Liver (tissue), 3 donors: ENCODE data around the gene OR8B12.
"Not testable (repeated sequence)": the region's sequence is repeated elsewhere in the genome, so short reads cannot be mapped to it uniquely, and the experiment has no call there.

Source experiments
- EGR1 ChIP-seq, 2 donors: IDR thresholded peaks; 2 replicates each; pipeline ENCODE4 v1.6.1; 2016 to 2018; ENCODE audit warnings: antibody characterized with exemption in 2 of 2, low read depth in 2 of 2
- FOXA1 ChIP-seq: IDR thresholded peaks from 2 replicates; pipeline ENCODE4 v1.6.1; 2016; ENCODE audit warnings: antibody characterized with exemption
- YY1 ChIP-seq: IDR thresholded peaks from 2 replicates; pipeline ENCODE4 v1.6.1; 2016; ENCODE audit warnings: antibody characterized with exemption, mild to moderate bottlenecking
- TF ChIP-seq, protein P1 (sequence below): fragments of 150-350 bp; IDR thresholded peaks from 2 replicates; pipeline ENCODE4 v1.5.1; 2017; ENCODE audit warnings: improper control_type of control experiment, low read depth, low read length; ENCODE audit not compliant: missing input control
- TF ChIP-seq, protein P2 (sequence below): IDR thresholded peaks from 2 replicates; pipeline ENCODE4 v1.6.1; 2016; ENCODE audit warnings: antibody characterized with exemption, mild to moderate bottlenecking
- TF ChIP-seq, protein P3 (sequence below): IDR thresholded peaks from 2 replicates; pipeline ENCODE4 v1.6.1; 2016; ENCODE audit warnings: antibody characterized with exemption
- donor health status: healthy.
- donor health status: healthy.

DNA sequence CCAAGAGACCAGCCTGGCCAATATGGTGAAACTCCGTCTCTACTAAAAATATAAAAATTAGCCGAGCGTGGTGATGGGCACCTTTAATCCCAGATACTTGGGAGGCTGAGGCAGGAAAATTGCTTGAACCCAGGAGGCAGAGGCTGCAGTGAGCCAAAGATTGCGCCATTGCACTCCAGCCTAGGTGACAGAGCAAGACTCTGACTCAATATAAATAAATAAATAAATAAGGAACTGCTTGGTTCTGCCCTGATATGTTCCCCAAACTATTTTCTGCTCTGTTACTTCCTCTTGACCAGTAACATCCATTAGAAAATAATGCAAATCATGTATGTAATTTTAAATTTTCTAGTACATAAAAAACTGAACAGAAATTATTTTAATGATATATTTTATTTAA is 28.8 kb downstream of the OR8B12 start:
- TF ChIP-seq, protein P1, sequence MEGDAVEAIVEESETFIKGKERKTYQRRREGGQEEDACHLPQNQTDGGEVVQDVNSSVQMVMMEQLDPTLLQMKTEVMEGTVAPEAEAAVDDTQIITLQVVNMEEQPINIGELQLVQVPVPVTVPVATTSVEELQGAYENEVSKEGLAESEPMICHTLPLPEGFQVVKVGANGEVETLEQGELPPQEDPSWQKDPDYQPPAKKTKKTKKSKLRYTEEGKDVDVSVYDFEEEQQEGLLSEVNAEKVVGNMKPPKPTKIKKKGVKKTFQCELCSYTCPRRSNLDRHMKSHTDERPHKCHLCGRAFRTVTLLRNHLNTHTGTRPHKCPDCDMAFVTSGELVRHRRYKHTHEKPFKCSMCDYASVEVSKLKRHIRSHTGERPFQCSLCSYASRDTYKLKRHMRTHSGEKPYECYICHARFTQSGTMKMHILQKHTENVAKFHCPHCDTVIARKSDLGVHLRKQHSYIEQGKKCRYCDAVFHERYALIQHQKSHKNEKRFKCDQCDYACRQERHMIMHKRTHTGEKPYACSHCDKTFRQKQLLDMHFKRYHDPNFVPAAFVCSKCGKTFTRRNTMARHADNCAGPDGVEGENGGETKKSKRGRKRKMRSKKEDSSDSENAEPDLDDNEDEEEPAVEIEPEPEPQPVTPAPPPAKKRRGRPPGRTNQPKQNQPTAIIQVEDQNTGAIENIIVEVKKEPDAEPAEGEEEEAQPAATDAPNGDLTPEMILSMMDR = not testable (repeated sequence)
- TF ChIP-seq, protein P2, sequence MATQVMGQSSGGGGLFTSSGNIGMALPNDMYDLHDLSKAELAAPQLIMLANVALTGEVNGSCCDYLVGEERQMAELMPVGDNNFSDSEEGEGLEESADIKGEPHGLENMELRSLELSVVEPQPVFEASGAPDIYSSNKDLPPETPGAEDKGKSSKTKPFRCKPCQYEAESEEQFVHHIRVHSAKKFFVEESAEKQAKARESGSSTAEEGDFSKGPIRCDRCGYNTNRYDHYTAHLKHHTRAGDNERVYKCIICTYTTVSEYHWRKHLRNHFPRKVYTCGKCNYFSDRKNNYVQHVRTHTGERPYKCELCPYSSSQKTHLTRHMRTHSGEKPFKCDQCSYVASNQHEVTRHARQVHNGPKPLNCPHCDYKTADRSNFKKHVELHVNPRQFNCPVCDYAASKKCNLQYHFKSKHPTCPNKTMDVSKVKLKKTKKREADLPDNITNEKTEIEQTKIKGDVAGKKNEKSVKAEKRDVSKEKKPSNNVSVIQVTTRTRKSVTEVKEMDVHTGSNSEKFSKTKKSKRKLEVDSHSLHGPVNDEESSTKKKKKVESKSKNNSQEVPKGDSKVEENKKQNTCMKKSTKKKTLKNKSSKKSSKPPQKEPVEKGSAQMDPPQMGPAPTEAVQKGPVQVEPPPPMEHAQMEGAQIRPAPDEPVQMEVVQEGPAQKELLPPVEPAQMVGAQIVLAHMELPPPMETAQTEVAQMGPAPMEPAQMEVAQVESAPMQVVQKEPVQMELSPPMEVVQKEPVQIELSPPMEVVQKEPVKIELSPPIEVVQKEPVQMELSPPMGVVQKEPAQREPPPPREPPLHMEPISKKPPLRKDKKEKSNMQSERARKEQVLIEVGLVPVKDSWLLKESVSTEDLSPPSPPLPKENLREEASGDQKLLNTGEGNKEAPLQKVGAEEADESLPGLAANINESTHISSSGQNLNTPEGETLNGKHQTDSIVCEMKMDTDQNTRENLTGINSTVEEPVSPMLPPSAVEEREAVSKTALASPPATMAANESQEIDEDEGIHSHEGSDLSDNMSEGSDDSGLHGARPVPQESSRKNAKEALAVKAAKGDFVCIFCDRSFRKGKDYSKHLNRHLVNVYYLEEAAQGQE = not testable (repeated sequence)
- not testable (repeated sequence) for TF ChIP-seq YY1; EGR1 (IDR thresholded peaks at IDR 0.05; ENCODE audit: low read depth in 2 of 2); FOXA1
- TF ChIP-seq, protein P3, sequence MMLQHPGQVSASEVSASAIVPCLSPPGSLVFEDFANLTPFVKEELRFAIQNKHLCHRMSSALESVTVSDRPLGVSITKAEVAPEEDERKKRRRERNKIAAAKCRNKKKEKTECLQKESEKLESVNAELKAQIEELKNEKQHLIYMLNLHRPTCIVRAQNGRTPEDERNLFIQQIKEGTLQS = not testable (repeated sequence)
